Measurements from ENCODE around the gene GATA2. TPM values are rescaled to one million over a fixed set of nuclear protein-coding genes. Genes with fewer than 3 reads are reported as not detected.

The GATA2 gene
- total RNA-seq, 1 experiment from 2014 or later, result 0.51 TPM

- Mint-ChIP-seq H3K9me3 (ENCODE audit: unreplicated experiment) (peaks cover 5% of the 10 kb centered on the region), H3K4me3 (ENCODE audit: unreplicated experiment) (no peak overlapping the region), H3K4me1 (ENCODE audit: insufficient read depth, unreplicated experiment) (no peaks in the 10 kb centered on the region), H3K27ac (ENCODE audit: low read depth, unreplicated experiment) (no peak overlapping the region), H3K27me3 (ENCODE audit: insufficient read depth, unreplicated experiment) (peaks cover 67% of the 10 kb centered on the region), H3K36me3 (ENCODE audit: insufficient read depth, unreplicated experiment) (no peaks in the 10 kb centered on the region)
- intact Hi-C loops (cut with micrococcal nuclease), result no loop called here
- ChIA-PET POLR2A (no interaction called here), CTCF (no interaction called here)
- no peak for TF ChIP-seq CTCF (IDR thresholded peaks at IDR 0.05; ENCODE audit: unreplicated experiment)
- BruUV-seq (replicated peaks), result no TSS peak
- no peak for DNase-seq (ENCODE audit: unreplicated experiment)
Measured at GRCh38 chr3:128473737-128474136, 19.3 kb downstream of the GATA2 start.

- Mint-ChIP-seq H3K4me1 (ENCODE audit: insufficient read depth, unreplicated experiment) (no peaks in the 10 kb centered on the region), H3K27me3 (ENCODE audit: insufficient read depth, unreplicated experiment) (peaks cover 66% of the 10 kb centered on the region), H3K36me3 (ENCODE audit: insufficient read depth, unreplicated experiment) (no peaks in the 10 kb centered on the region), H3K9me3 (ENCODE audit: unreplicated experiment) (peaks cover 5% of the 10 kb centered on the region), H3K4me3 (ENCODE audit: unreplicated experiment) (no peak overlapping the region), H3K27ac (ENCODE audit: low read depth, unreplicated experiment) (no peak overlapping the region)
- intact Hi-C loops (cut with micrococcal nuclease), result no loop called here
- DNase-seq (ENCODE audit: unreplicated experiment), result no peak
- BruUV-seq (replicated peaks), result no TSS peak
- ChIA-PET POLR2A (no interaction called here), CTCF (no interaction called here)
- no peak for TF ChIP-seq CTCF (IDR thresholded peaks at IDR 0.05; ENCODE audit: unreplicated experiment)
Measured at GRCh38 chr3:128473180-128473519, 19.9 kb downstream of the GATA2 start.

- H3K36me3 Mint-ChIP-seq (ENCODE audit: insufficient read depth, unreplicated experiment), result no peaks in the 10 kb centered on the region
- peaks cover 5% of the 10 kb centered on the region for H3K9me3 Mint-ChIP-seq (ENCODE audit: unreplicated experiment)
- BruUV-seq (replicated peaks), result no TSS peak
- H3K27ac Mint-ChIP-seq (ENCODE audit: low read depth, unreplicated experiment), result no peak overlapping the region
- ChIA-PET CTCF (no interaction called here), POLR2A (no interaction called here)
- TF ChIP-seq CTCF (IDR thresholded peaks at IDR 0.05; ENCODE audit: unreplicated experiment), result no peak
- H3K4me1 Mint-ChIP-seq (ENCODE audit: insufficient read depth, unreplicated experiment), result no peaks in the 10 kb centered on the region
- DNase-seq (ENCODE audit: unreplicated experiment), result no peak
- intact Hi-C loops (cut with micrococcal nuclease), result no loop called here
- no peak overlapping the region for H3K4me3 Mint-ChIP-seq (ENCODE audit: unreplicated experiment)
- peaks cover 62% of the 10 kb centered on the region for H3K27me3 Mint-ChIP-seq (ENCODE audit: insufficient read depth, unreplicated experiment)
Measured at GRCh38 chr3:128472449-128473179, 20.4 kb downstream of the GATA2 start.

GRCh38 chr3:128471720-128472119 is 21.3 kb downstream of the GATA2 start:
- H3K27me3 Mint-ChIP-seq (ENCODE audit: insufficient read depth, unreplicated experiment), result peaks cover 62% of the 10 kb centered on the region
- H3K4me1 Mint-ChIP-seq (ENCODE audit: insufficient read depth, unreplicated experiment), result no peaks in the 10 kb centered on the region
- no TSS peak for BruUV-seq (replicated peaks)
- ChIA-PET POLR2A (no interaction called here), CTCF (no interaction called here)
- H3K9me3 Mint-ChIP-seq (ENCODE audit: unreplicated experiment), result peaks cover 5% of the 10 kb centered on the region
- no peak for TF ChIP-seq CTCF (IDR thresholded peaks at IDR 0.05; ENCODE audit: unreplicated experiment)
- H3K4me3 Mint-ChIP-seq (ENCODE audit: unreplicated experiment), result no peak overlapping the region
- H3K36me3 Mint-ChIP-seq (ENCODE audit: insufficient read depth, unreplicated experiment), result no peaks in the 10 kb centered on the region
- DNase-seq (ENCODE audit: unreplicated experiment), result no peak
- intact Hi-C loops (cut with micrococcal nuclease), result no loop called here
- H3K27ac Mint-ChIP-seq (ENCODE audit: low read depth, unreplicated experiment), result no peak overlapping the region

All from MCF 10A (cell line).